SK-N-SH (cell line): Measurements from ENCODE around the gene DCAF11.

Experiments used
- TF ChIP-seq, protein P1 (sequence below): IDR thresholded peaks from 2 replicates; pipeline ENCODE4 v1.6.1; 2012; ENCODE audit warnings: mild to moderate bottlenecking, low read depth, low read length, moderate library complexity
- TF ChIP-seq, protein P2 (sequence below): IDR thresholded peaks from 2 replicates; pipeline ENCODE4; 2012

GRCh38 chr14:24157331-24157730 is 42.8 kb downstream of the DCAF11 start:
- TF ChIP-seq, protein P1, sequence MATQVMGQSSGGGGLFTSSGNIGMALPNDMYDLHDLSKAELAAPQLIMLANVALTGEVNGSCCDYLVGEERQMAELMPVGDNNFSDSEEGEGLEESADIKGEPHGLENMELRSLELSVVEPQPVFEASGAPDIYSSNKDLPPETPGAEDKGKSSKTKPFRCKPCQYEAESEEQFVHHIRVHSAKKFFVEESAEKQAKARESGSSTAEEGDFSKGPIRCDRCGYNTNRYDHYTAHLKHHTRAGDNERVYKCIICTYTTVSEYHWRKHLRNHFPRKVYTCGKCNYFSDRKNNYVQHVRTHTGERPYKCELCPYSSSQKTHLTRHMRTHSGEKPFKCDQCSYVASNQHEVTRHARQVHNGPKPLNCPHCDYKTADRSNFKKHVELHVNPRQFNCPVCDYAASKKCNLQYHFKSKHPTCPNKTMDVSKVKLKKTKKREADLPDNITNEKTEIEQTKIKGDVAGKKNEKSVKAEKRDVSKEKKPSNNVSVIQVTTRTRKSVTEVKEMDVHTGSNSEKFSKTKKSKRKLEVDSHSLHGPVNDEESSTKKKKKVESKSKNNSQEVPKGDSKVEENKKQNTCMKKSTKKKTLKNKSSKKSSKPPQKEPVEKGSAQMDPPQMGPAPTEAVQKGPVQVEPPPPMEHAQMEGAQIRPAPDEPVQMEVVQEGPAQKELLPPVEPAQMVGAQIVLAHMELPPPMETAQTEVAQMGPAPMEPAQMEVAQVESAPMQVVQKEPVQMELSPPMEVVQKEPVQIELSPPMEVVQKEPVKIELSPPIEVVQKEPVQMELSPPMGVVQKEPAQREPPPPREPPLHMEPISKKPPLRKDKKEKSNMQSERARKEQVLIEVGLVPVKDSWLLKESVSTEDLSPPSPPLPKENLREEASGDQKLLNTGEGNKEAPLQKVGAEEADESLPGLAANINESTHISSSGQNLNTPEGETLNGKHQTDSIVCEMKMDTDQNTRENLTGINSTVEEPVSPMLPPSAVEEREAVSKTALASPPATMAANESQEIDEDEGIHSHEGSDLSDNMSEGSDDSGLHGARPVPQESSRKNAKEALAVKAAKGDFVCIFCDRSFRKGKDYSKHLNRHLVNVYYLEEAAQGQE: no peak
- TF ChIP-seq, protein P2, sequence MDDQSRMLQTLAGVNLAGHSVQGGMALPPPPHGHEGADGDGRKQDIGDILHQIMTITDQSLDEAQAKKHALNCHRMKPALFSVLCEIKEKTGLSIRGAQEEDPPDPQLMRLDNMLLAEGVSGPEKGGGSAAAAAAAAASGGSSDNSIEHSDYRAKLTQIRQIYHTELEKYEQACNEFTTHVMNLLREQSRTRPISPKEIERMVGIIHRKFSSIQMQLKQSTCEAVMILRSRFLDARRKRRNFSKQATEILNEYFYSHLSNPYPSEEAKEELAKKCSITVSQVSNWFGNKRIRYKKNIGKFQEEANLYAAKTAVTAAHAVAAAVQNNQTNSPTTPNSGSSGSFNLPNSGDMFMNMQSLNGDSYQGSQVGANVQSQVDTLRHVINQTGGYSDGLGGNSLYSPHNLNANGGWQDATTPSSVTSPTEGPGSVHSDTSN: no peak
